ENCODE data around the gene PXDN.

The PXDN gene

GRCh38 chr2:1697601-1698000, 46.7 kb downstream of the PXDN start:
- H3K4me3 ChIP-seq (ENCODE audit: low read depth, low read length) = no peak overlapping the region
- no peak for TF ChIP-seq MAX (IDR thresholded peaks at IDR 0.05; ENCODE audit: low read depth, low read length)
- TF ChIP-seq MYC (IDR thresholded peaks at IDR 0.05; ENCODE audit: low read depth, low read length) = no peak
- no peak for TF ChIP-seq POLR2A (IDR thresholded peaks at IDR 0.05; ENCODE audit: extremely low read depth, insufficient read length)
- TF ChIP-seq CTCF (IDR thresholded peaks at IDR 0.05; ENCODE audit: low read depth, low read length) = no peak
- no peak for DNase-seq (ENCODE audit: low read depth)

GRCh38 chr2:1696472-1696871, 47.8 kb downstream of the PXDN start:
- DNase-seq (ENCODE audit: low read depth) = no peak
- no peak for TF ChIP-seq POLR2A (IDR thresholded peaks at IDR 0.05; ENCODE audit: extremely low read depth, insufficient read length)
- no peak for TF ChIP-seq MYC (IDR thresholded peaks at IDR 0.05; ENCODE audit: low read depth, low read length)
- TF ChIP-seq CTCF (IDR thresholded peaks at IDR 0.05; ENCODE audit: low read depth, low read length) = no peak
- no peak for TF ChIP-seq MAX (IDR thresholded peaks at IDR 0.05; ENCODE audit: low read depth, low read length)
- no peak overlapping the region for H3K4me3 ChIP-seq (ENCODE audit: low read depth, low read length)

- no peak for TF ChIP-seq MYC (IDR thresholded peaks at IDR 0.05; ENCODE audit: low read depth, low read length)
- no peak for TF ChIP-seq POLR2A (IDR thresholded peaks at IDR 0.05; ENCODE audit: extremely low read depth, insufficient read length)
- TF ChIP-seq CTCF (IDR thresholded peaks at IDR 0.05; ENCODE audit: low read depth, low read length) = no peak
- no peak for TF ChIP-seq MAX (IDR thresholded peaks at IDR 0.05; ENCODE audit: low read depth, low read length)
- DNase-seq (ENCODE audit: low read depth) = no peak
- H3K4me3 ChIP-seq (ENCODE audit: low read depth, low read length) = no peak overlapping the region
These were observed 49.7 kb downstream of the PXDN start for GRCh38 chr2:1694371-1695271.

GRCh38 chr2:1693723-1694122, 50.6 kb downstream of the PXDN start:
- no peak for DNase-seq (ENCODE audit: low read depth)
- H3K4me3 ChIP-seq (ENCODE audit: low read depth, low read length) = no peak overlapping the region
- TF ChIP-seq MYC (IDR thresholded peaks at IDR 0.05; ENCODE audit: low read depth, low read length) (no peak), CTCF (IDR thresholded peaks at IDR 0.05; ENCODE audit: low read depth, low read length) (no peak)

- TF ChIP-seq POLR2A (IDR thresholded peaks at IDR 0.05; ENCODE audit: extremely low read depth, insufficient read length) (no peak), MYC (IDR thresholded peaks at IDR 0.05; ENCODE audit: low read depth, low read length) (no peak), MAX (IDR thresholded peaks at IDR 0.05; ENCODE audit: low read depth, low read length) (no peak), CTCF (IDR thresholded peaks at IDR 0.05; ENCODE audit: low read depth, low read length) (no peak)
- no peak overlapping the region for H3K4me3 ChIP-seq (ENCODE audit: low read depth, low read length)
- no peak for DNase-seq (ENCODE audit: low read depth)
These were observed 52.0 kb downstream of the PXDN start for GRCh38 chr2:1692342-1692741.
